ENCODE measurements around the gene IRS2.

IRS2 gene

GRCh38 chr13:109728791-109729731 lies 57.3 kb downstream of the IRS2 start:
- no peaks in the 10 kb centered on the region for H3K27me3 Mint-ChIP-seq (ENCODE audit: low read depth)
- H3K4me3 Mint-ChIP-seq: no peak overlapping the region
- H3K36me3 Mint-ChIP-seq (ENCODE audit: low read depth): no peaks in the 10 kb centered on the region
- H3K9me3 Mint-ChIP-seq: peaks cover 5% of the 10 kb centered on the region
- no peak overlapping the region for H3K27ac Mint-ChIP-seq
- H3K4me1 Mint-ChIP-seq (ENCODE audit: low read depth): no peaks in the 10 kb centered on the region

- Mint-ChIP-seq H3K27me3 (ENCODE audit: low read depth) (peaks cover 3% of the 10 kb centered on the region), H3K9me3 (peaks cover 5% of the 10 kb centered on the region), H3K4me3 (no peak overlapping the region), H3K4me1 (ENCODE audit: low read depth) (no peaks in the 10 kb centered on the region), H3K36me3 (ENCODE audit: low read depth) (no peaks in the 10 kb centered on the region), H3K27ac (no peak overlapping the region)
Measured at GRCh38 chr13:109728061-109728460, 58.3 kb downstream of the IRS2 start.

- no peak overlapping the region for H3K27ac Mint-ChIP-seq
- H3K27me3 Mint-ChIP-seq (ENCODE audit: low read depth): peaks cover 3% of the 10 kb centered on the region
- no peak overlapping the region for H3K4me3 Mint-ChIP-seq
- no peaks in the 10 kb centered on the region for H3K36me3 Mint-ChIP-seq (ENCODE audit: low read depth)
- H3K9me3 Mint-ChIP-seq: peaks cover 5% of the 10 kb centered on the region
- H3K4me1 Mint-ChIP-seq (ENCODE audit: low read depth): no peaks in the 10 kb centered on the region
Measured at GRCh38 chr13:109727251-109727650, 59.1 kb downstream of the IRS2 start.

GRCh38 chr13:109725995-109726637 lies 60.3 kb downstream of the IRS2 start:
- no peaks in the 10 kb centered on the region for H3K9me3 Mint-ChIP-seq
- no peak overlapping the region for H3K27ac Mint-ChIP-seq
- no peak overlapping the region for H3K4me3 Mint-ChIP-seq
- no peaks in the 10 kb centered on the region for H3K4me1 Mint-ChIP-seq (ENCODE audit: low read depth)
- peaks cover 3% of the 10 kb centered on the region for H3K27me3 Mint-ChIP-seq (ENCODE audit: low read depth)
- no peaks in the 10 kb centered on the region for H3K36me3 Mint-ChIP-seq (ENCODE audit: low read depth)

GRCh38 chr13:109725297-109725696 lies 61.1 kb downstream of the IRS2 start:
- Mint-ChIP-seq H3K9me3 (no peaks in the 10 kb centered on the region), H3K27ac (no peak overlapping the region), H3K36me3 (ENCODE audit: low read depth) (no peaks in the 10 kb centered on the region), H3K4me1 (ENCODE audit: low read depth) (no peaks in the 10 kb centered on the region), H3K27me3 (ENCODE audit: low read depth) (peaks cover 8% of the 10 kb centered on the region), H3K4me3 (no peak overlapping the region)

GRCh38 chr13:109724603-109725002 lies 61.8 kb downstream of the IRS2 start:
- Mint-ChIP-seq H3K4me3 (no peak overlapping the region), H3K27ac (no peak overlapping the region), H3K9me3 (no peaks in the 10 kb centered on the region), H3K36me3 (ENCODE audit: low read depth) (no peaks in the 10 kb centered on the region), H3K27me3 (ENCODE audit: low read depth) (peaks cover 15% of the 10 kb centered on the region), H3K4me1 (ENCODE audit: low read depth) (no peaks in the 10 kb centered on the region)

- Mint-ChIP-seq H3K27me3 (ENCODE audit: low read depth) (peaks cover 18% of the 10 kb centered on the region), H3K4me1 (ENCODE audit: low read depth) (no peaks in the 10 kb centered on the region), H3K27ac (no peak overlapping the region), H3K4me3 (no peak overlapping the region), H3K9me3 (no peaks in the 10 kb centered on the region), H3K36me3 (ENCODE audit: low read depth) (no peaks in the 10 kb centered on the region)
Measured at GRCh38 chr13:109723046-109723445, 63.3 kb downstream of the IRS2 start.

GRCh38 chr13:109722068-109722467 lies 64.3 kb downstream of the IRS2 start:
- H3K36me3 Mint-ChIP-seq (ENCODE audit: low read depth): no peaks in the 10 kb centered on the region

GRCh38 chr13:109720758-109721184 lies 65.6 kb downstream of the IRS2 start:
- Mint-ChIP-seq H3K4me1 (ENCODE audit: low read depth) (no peaks in the 10 kb centered on the region), H3K9me3 (no peaks in the 10 kb centered on the region), H3K4me3 (no peak overlapping the region), H3K36me3 (ENCODE audit: low read depth) (no peaks in the 10 kb centered on the region), H3K27ac (no peak overlapping the region), H3K27me3 (ENCODE audit: low read depth) (peaks cover 18% of the 10 kb centered on the region)

More at GRCh38 chr13:109722068-109722467, 64.3 kb downstream of the IRS2 start:
- Mint-ChIP-seq H3K27ac (no peak overlapping the region), H3K9me3 (no peaks in the 10 kb centered on the region), H3K27me3 (ENCODE audit: low read depth) (peaks cover 18% of the 10 kb centered on the region), H3K4me3 (no peak overlapping the region), H3K4me1 (ENCODE audit: low read depth) (no peaks in the 10 kb centered on the region)

- Mint-ChIP-seq H3K4me1 (ENCODE audit: low read depth) (no peaks in the 10 kb centered on the region), H3K36me3 (ENCODE audit: low read depth) (no peaks in the 10 kb centered on the region), H3K9me3 (no peaks in the 10 kb centered on the region), H3K27me3 (ENCODE audit: low read depth) (peaks cover 18% of the 10 kb centered on the region), H3K4me3 (no peak overlapping the region), H3K27ac (no peak overlapping the region)
Measured at GRCh38 chr13:109719962-109720646, 66.3 kb downstream of the IRS2 start.

GRCh38 chr13:109718726-109719125 lies 67.7 kb downstream of the IRS2 start:
- Mint-ChIP-seq H3K27me3 (ENCODE audit: low read depth) (peaks cover 20% of the 10 kb centered on the region), H3K36me3 (ENCODE audit: low read depth) (no peaks in the 10 kb centered on the region), H3K27ac (no peak overlapping the region), H3K4me1 (ENCODE audit: low read depth) (no peaks in the 10 kb centered on the region), H3K9me3 (no peaks in the 10 kb centered on the region), H3K4me3 (no peak overlapping the region)

GRCh38 chr13:109717686-109718085 lies 68.7 kb downstream of the IRS2 start:
- Mint-ChIP-seq H3K27me3 (ENCODE audit: low read depth) (peaks cover 18% of the 10 kb centered on the region), H3K4me1 (ENCODE audit: low read depth) (no peaks in the 10 kb centered on the region), H3K27ac (no peak overlapping the region), H3K4me3 (no peak overlapping the region), H3K36me3 (ENCODE audit: low read depth) (no peaks in the 10 kb centered on the region), H3K9me3 (no peaks in the 10 kb centered on the region)

GRCh38 chr13:109715902-109716301 lies 70.5 kb downstream of the IRS2 start:
- H3K36me3 Mint-ChIP-seq (ENCODE audit: low read depth): no peaks in the 10 kb centered on the region
- no peak overlapping the region for H3K4me3 Mint-ChIP-seq
- H3K4me1 Mint-ChIP-seq (ENCODE audit: low read depth): no peaks in the 10 kb centered on the region
- peaks cover 16% of the 10 kb centered on the region for H3K27me3 Mint-ChIP-seq (ENCODE audit: low read depth)
- no peaks in the 10 kb centered on the region for H3K9me3 Mint-ChIP-seq
- H3K27ac Mint-ChIP-seq: no peak overlapping the region

GRCh38 chr13:109713681-109714080 lies 72.7 kb downstream of the IRS2 start:
- Mint-ChIP-seq H3K4me3 (no peak overlapping the region), H3K4me1 (ENCODE audit: low read depth) (no peaks in the 10 kb centered on the region), H3K27me3 (ENCODE audit: low read depth) (peaks cover 3% of the 10 kb centered on the region), H3K9me3 (no peaks in the 10 kb centered on the region), H3K27ac (no peak overlapping the region), H3K36me3 (ENCODE audit: low read depth) (no peaks in the 10 kb centered on the region)
